Fibroblast of skin of right quadriceps (primary cell): Measurements from ENCODE around the gene TBC1D32.
"Not testable (repeated sequence)": the region's sequence is repeated elsewhere in the genome, so short reads cannot be mapped to it uniquely, and the experiment has no call there.

Source experiments
- DNase-seq: peaks from one replicate; pipeline ENCODE4 v3.0.0-alpha.2; 2013

TBC1D32 gene, protein sequence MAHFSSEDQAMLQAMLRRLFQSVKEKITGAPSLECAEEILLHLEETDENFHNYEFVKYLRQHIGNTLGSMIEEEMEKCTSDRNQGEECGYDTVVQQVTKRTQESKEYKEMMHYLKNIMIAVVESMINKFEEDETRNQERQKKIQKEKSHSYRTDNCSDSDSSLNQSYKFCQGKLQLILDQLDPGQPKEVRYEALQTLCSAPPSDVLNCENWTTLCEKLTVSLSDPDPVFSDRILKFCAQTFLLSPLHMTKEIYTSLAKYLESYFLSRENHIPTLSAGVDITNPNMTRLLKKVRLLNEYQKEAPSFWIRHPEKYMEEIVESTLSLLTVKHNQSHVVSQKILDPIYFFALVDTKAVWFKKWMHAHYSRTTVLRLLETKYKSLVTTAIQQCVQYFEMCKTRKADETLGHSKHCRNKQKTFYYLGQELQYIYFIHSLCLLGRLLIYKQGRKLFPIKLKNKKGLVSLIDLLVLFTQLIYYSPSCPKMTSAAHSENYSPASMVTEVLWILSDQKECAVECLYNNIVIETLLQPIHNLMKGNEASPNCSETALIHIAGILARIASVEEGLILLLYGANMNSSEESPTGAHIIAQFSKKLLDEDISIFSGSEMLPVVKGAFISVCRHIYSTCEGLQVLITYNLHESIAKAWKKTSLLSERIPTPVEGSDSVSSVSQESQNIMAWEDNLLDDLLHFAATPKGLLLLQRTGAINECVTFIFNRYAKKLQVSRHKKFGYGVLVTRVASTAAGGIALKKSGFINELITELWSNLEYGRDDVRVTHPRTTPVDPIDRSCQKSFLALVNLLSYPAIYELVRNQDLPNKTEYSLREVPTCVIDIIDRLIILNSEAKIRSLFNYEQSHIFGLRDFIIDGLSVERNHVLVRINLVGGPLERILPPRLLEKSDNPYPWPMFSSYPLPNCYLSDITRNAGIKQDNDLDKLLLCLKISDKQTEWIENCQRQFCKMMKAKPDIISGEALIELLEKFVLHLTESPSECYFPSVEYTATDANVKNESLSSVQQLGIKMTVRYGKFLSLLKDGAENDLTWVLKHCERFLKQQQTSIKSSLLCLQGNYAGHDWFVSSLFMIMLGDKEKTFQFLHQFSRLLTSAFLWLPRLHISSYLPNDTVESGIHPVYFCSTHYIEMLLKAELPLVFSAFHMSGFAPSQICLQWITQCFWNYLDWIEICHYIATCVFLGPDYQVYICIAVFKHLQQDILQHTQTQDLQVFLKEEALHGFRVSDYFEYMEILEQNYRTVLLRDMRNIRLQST

DNA sequence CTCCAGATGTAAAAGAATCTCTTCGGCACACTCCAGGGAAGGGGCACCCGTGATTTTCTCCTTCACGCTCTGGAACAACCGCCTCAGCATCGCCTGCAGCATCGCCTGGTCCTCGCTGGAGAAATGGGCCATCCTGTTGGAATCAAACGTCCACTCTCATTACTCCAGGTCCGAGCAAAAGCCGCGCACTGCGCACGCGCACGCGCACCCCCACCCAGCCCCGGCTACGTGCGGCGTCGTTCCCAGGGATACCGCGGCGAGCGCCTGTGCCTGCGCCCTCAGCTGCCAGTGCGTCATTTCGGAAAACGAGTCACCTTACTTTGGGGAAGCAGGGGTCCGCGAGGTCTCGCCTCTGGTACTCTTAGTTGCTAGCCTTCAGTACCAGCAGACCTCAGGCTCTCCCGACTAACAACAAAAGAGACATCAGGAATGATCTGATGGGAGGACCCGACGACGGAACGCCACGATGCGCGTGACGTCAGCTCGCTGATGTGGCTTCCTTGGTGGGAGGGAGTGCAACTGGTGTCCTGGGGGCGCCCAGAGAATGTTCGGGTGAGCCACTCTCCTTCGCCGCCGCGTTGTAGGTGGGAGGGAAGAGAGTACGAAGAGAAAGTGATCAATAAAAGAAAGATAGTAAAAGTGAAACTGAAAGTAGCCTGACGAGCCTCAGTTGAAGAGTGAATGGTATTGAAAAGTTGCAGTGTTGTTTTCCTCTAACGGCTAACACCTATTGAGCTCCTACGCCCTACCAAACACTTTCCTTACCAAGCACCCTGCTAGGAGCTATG, at the start of gene TBC1D32:
Gene TBC1D32 (minus strand): TSS at position 182 of the 788 bp plus-strand sequence. CDS start 50 bp downstream, at position 132.
- peak; percentile 90 for DNase-seq

DNA sequence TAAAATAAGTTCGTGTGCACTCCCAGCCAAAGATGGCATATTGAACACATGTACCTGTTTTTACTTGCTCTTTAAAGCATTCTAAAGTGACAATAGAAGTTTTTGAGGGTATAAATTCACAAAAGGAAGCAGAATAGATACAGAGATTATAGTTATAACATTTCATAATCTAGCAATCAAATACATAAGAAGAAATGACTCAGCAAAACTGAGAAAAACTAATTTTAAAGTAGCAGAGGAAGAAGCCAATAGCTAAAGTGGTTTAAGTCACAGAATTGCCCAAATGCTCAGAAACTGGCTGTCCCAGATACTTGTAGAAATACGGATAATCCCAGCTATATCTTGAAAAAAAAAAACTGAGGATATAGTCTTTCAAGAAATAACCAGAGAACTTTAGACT, 49.2 kb upstream of the TBC1D32 start:
- DNase-seq, result no peak

DNA sequence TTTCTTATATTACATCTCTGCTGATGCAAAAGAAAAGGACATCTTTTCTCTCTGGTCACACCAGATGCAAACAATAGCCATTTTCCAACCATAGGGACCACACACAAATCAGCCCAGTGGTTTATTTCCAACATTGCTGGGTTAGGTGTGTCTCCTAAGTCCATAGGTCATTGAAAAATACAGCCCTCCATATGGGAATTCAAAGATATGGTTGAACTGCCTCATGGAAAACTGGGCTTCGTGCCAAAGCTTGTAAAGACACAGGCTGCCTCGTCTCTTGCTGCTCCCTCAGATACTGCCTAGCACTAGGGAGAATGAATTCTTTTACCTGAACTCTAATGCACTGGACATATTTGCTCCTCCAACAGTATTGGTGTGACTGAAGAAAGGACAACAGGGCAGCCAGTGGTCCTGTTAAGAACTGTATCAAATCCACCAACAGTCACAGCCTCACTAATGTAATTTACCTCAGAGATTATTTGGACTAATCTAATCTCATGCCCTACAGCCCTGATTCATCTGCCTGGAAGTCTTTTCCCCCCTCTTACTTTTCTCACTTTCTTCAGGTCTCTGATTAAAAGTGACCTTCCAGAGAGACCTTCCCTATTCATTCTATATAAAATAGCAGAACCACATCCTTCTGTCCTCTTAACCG, 48.3 kb upstream of the TBC1D32 start:
- peak; percentile 37 for DNase-seq

DNA sequence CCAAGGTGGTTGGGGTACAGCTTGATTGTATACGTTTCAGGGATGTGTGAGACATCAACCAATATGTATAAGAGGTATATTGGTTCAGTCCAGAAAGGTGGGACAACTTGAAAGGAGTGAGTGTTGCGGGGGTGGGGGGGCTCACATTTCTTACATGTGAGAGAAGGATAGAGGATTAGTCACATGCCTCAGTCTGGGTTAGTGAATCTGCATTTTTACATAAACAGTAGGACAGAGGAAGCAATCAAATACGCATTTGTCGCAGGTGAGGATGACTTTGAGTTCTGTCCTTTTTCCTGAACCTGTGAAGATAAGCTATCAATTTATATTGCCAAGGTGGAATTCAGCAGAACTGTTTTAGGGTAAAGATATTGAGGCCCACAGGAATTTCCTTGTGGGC, 42.1 kb upstream of the TBC1D32 start:
- DNase-seq, result no peak

DNA sequence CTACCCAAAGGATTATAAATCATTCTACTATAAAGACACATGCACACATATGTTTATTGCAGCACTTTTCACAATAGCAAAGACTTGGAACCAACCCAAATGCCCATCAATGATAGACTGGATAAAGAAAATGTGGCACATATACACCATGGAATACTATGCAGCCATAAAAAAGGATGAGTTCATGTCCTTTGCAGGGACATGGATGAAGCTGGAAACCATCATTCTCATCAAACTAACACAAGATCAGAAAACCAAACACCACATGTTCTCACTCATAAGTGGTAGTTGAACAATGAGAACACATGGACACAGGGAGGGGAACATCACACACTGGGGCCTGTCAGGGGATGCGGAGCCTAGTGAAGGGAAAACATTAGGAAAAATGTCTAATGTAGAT, 39.9 kb upstream of the TBC1D32 start:
- not testable (repeated sequence) for DNase-seq

DNA sequence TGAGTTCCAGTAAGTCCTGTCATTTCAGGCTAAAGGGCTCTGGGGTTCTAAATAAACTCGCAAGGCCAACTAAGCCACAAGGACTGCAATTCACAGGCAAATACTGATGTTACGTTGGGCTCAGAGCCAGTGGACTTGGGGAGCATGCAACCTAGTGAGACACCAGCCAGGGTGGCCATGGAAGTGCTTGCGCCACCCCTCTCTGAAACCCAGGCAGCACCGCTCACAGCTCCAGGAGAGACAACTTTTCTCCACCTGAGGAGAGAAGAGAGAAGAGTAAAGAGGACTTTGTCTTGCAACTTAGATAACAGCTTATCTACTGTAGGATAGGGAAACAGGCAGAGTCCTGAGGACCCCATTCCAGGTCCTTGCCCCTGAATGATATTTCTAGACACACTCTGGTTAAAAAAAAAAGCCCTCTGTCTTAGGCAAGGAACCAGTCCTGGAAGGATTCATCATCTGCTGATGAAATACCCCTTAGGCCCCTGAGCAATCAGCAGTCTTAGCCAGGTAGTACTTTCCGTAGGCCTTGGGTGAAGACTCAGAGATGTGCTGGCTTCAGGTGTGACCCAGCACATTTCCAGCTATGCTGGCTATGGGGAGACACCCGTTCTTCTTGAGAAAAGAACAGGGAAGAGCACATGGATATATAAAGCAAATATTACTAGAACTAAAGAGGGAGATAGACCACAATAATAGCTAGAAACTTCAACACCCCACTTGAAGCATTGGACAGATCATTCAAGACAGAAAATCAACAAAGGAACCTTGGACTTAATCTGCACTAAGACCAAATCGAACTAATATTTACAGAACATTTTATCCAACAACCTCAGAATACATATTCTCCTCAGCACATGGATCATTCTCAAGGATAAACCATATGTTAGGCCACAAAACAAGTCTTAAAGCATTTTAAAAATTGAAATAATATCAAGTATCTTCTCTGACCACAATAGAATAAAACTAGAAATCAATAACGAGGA, 31.5 kb upstream of the TBC1D32 start:
- no peak for DNase-seq

DNA sequence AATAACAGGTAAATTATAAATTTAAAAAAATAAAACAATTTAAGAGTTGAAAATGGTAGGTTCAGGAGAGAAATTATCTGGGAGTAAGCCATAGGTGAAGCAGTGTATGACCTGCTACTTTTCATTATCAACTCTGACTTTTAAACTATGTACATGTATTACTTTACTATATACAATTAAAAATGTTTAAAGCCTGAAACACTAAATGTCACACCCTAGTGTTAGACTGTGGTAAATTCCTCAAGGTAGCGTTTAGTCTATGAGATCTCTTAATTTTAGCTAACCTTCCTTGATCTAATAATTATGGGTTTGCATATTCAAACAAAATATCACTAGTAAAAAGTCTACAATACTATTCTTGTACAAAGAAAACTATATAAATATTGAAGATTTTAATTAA, 22.3 kb upstream of the TBC1D32 start:
- DNase-seq, result no peak

DNA sequence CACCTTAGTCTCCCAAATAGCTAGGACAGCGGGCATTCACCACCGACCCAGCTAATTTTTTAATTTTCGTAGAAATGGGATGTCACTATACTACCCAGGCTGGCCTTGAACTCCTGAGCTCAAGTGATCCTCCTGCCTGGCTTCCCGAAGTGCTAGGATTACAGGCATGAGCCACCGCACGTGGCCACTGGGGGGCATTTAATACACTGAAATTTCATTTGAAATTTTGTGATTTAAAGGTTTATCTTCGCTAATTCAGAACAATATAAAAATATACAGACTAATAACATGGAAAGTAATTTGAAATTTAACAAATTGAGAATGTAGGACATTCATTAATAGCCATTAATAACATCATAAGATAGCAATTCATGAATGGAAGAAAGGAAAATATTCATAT, 20.5 kb upstream of the TBC1D32 start:
- no peak for DNase-seq

DNA sequence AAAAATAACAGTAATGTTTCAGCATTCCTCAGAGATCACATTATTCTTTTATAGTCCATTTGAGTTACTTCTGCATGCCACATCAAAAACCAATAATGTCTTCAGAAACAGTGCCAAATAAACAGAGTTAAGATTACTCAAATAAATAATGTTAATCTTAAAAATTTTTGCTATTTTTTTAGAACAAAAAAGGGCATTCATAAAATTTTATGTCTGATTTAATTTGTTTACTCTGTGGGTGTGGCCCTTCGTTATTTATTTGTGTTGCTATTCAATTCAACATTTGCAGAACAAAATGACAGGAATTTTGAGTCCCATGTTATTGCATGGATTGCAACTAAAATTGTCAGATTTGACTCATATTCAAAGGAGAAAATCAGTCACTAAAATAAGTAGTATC, 18.7 kb upstream of the TBC1D32 start:
- no peak for DNase-seq

DNA sequence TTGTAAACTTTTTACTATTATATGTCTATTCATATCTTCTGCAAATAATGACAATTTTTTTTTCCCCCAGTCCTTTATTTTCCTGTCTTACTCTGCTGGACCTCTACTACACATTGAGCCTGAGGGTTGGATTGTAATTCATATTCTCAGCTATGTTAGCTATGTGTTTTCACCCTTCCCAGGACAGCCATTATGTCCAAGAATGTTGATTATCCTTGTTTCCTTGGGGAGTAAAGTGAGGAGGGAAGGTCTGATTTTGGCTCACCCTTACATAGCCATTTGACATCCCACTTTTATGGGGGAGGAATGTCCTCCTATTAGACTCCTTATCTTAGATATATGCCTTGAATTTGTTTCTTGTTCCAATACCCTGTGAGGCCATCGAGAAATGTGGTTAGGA, 17.6 kb upstream of the TBC1D32 start:
- DNase-seq, result no peak

DNA sequence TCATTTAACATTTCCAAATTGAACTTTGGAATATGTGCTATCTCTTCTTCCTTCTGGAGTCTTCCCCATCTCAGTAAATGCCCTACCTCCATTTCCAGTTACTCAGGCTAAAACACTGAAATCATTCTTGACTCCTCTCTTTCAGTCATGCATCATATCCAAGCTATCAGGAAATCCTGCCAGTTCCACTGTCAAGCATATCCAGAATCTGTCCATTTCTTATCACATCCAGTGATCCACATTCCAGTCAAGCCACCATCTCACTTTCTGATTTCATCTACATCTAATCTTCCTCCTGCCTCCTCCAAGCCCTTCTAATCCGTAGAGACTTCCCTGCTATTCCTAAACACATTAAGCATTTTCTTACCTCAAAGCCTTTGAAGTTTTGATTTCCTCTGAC, 15.3 kb upstream of the TBC1D32 start:
- DNase-seq, result no peak

DNA sequence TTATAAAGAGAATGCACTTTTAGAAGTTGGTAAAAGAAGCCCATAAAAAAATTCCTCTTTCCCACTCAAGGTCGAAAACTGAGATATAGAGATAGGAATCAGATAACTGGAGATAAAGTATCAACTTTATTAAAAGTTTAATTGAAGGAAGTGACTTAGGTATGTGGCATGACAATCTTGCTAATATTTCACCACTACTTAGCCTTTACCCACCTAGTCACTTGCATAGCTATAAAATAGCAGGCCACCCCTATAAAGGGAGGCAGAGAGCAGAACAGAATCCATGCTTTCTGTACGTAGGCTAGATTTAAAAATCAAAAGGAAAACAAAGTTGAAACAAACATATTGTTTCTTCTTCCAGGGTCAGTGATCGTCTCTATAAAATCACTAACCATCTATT, 13.2 kb upstream of the TBC1D32 start:
- no peak for DNase-seq

DNA sequence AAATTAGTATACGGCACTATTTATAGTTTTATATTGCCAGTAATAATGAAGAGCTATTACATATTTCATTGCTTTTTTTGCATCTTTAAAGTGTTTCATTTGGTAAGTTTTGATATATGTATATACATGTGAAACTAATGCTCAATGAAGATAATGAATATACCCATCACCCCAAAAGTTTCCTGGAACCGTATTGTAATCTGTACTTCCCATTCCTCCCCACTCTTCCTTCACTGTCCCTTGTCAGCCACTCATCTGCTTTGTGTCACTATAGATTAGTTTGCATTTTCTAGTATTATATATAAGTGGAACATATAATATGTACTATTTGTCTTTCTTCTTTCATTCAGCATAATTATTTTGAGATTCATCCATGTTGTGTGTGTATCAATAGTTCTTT, 10.3 kb upstream of the TBC1D32 start:
- no peak for DNase-seq

DNA sequence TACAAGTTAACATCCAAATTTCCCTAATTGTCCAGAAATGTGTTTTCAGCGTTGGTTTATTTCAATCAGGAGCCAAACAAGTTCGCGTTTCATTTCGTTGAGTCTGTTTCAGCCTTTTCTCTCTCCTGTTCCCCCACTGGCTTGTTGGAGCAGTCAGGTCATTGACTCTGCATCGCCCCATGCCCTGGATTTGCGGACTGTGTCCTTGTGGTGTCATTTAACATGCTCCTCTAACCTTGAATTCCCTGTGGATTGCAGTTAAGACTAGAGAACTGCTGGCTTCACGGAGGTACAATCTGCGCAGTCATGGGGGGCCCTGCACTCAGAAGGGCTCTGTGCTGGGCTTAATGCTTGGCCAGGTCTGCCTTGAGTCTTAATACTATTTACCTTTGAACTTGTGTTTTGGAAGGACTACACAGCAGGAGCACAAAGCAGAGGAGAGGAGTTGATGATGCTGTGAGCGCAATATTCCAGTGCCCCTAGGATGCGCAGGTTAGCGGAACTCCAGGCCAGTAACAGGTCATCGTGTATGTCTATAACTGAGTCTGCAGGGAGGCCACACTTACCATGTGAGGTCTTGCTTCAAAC, 5.5 kb upstream of the TBC1D32 start:
- DNase-seq, result no peak

DNA sequence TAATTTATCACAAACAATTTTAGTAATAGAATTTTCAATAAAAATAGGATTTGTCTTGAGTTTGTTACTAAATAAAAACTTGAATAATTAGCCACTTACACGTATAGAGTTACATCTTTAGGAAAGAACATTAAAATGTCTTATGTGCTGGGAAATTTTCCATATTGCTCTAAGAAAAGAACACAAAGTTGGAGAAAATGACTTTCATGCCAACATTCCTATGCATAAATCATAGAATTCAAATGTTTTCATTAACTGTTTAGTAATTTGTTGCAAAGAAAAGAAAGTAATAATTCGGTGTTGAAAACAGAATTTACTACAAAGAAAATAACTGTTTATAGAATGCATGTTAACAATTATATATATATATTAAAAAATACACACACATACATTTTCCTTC, 4.7 kb upstream of the TBC1D32 start:
- no peak for DNase-seq

DNA sequence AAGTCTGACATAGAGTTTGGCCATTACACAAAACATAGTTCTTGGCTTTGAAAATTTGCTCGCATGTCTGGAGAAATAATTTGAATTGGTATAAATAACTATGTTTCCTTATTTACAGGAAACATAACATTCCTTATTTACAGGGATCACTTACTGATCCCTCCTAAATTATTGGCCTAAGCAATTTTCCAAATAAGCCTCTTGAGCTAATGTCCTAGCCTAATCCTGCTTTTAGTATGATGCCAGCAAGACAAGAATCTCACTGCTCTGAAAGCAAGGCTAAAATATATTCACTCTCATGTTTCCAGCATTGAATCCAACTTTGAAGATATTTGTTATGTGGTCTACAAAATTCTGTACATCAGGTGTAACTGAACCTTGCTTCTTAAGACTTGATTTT, 4.1 kb upstream of the TBC1D32 start:
- no peak for DNase-seq

DNA sequence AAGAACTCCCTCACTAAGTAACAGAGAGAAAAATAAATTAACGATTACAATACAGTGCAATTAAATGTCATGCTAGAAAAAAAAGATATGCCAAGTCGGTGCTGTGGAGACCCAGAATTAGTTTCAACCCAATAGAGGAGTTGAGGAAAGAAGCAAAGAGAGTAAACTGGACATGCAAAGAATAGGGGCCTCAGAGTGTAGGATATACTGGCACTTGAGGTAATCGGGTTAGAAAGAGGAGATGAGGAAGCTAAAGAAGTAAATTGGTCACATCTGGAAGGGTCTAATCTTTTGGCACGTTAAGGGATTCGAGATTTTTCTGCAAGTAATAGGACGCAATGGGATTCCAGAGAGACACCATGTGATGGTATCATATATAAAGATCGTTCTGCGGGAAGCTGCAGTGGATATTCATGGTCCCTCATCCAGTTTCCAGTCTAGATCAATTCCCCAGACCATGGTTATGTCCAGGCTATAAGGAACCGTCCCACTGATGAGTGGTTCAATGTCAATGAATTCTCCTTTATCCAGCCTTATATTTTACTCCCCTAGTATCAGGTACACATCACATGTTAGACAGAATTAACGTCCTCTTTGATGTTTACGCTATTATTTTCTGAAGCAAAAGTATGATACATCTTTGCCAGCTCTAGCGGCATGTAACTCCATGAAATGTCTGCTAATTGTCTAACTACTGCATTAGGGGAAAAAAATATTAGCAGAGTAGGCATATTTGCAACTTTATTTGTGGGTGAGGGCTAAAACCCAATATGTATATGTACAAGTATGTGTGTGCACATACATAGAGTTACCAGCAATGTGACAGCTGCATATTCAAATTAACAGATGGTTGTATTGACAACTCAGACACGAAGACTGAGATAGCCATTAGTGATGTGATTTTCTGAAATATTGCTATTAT, 1.1 kb upstream of the TBC1D32 start:
- DNase-seq, result peak; percentile 34

DNA sequence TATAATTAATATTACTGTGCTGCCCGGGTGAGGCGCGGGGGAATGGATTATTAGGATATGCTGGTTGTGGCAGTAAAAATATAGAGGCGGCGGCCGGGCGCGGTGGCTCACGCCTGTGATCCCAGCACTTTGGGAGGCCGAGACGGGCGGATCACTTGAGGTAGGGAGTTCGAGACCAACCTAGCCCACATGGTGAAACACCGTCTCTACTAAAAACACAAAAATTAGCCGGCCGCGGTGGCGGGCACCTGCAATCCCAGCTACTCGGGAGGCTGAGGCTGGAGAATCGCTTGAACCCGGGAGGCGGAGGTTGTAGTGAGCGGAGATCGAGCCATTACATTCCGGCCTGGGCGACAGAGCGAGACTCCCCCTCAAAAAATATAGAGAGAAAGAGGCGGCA, 586 bp downstream of the TBC1D32 start:
- DNase-seq, result not testable (repeated sequence)

DNA sequence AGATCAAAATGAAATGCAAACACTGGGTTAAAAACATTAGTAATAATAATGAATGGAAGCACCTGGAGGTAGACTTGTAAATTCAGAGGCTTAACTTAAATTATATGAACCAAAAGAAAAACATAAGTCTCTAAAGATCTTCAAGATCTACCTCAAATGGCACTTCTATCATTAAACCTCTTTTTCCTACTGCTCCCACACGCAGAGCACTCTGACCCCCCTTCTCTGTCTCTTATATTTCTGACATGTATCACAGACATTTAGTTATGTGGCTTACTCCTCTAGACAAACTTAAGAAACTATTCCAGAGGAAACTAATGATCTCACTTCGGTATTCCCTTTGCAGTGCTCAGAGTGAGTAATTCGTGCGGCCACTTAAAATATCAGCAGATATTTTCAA, 1.1 kb downstream of the TBC1D32 start:
- DNase-seq, result no peak
